ENCODE results near the gene SLC16A13. TPM values are rescaled to one million over a fixed set of nuclear protein-coding genes. Genes with fewer than 3 reads are reported as not detected.

SLC16A13 gene
- total and polyA plus RNA-seq, 2 of the 8 experiments (the other 6 are each of a cell fraction or from before 2014, with no cell fraction given): 5.4 to 5.8 TPM

GRCh38 chr17:7077911-7078546, 42.2 kb downstream of the SLC16A13 start:
- H3K79me2 ChIP-seq (ENCODE audit: control insufficient read depth in 1 of 2, insufficient read depth in 2 of 2, low read length in 2 of 2): no peaks in the 10 kb centered on the region
- H3K9ac ChIP-seq (replicated peaks in 1 of 4; ENCODE audit: extremely low read depth in 1 of 4, low read depth in 3 of 4, low read length in 3 of 4): no peak overlapping the region
- H3K79me1 ChIP-seq (ENCODE audit: low read depth, low read length): no peaks in the 10 kb centered on the region
- H3K23ac ChIP-seq (ENCODE audit: insufficient read length): no peak overlapping the region
- DNase-seq (ENCODE audit: low read depth in 1 of 2, low spot score in 2 of 2) (no peak), FAIRE-seq (no peak)
- H4K91ac ChIP-seq (replicated peaks; ENCODE audit: insufficient read length, low read length): no peak overlapping the region
- no peak overlapping the region for H2AFZ ChIP-seq (ENCODE audit: low read length)
- H2BK15ac ChIP-seq (ENCODE audit: low read length): no peak overlapping the region
- ChIA-PET POLR2A (ENCODE audit: partially characterized antibody) (no interaction called here), CTCF (ENCODE audit: partially characterized antibody) (interaction anchor here (1.1 to 1.3 kb wide), 3 partner anchors 21 to 59 kb away, joined by 3 to 4 read pairs (median 4); no protein-coding TSS in a partner anchor)
- H2BK5ac ChIP-seq (ENCODE audit: low read depth, low read length): no peak overlapping the region
- H3K4me2 ChIP-seq (ENCODE audit: insufficient read depth in 1 of 2, low read depth in 2 of 2, low read length in 2 of 2): no peak overlapping the region
- no peak overlapping the region for H4K8ac ChIP-seq (ENCODE audit: extremely low read depth, insufficient read depth, low read length)
- no peak overlapping the region for H3K27ac ChIP-seq (ENCODE audit: low read depth, low read length)
- H2BK120ac ChIP-seq (replicated peaks; ENCODE audit: low read depth, low read length): no peak overlapping the region
- H3K4ac ChIP-seq (replicated peaks; ENCODE audit: insufficient read length, low read depth, low read length): no peak overlapping the region
- no peak overlapping the region for H2BK20ac ChIP-seq (ENCODE audit: low read length)
- WGBS, 2 experiments (ENCODE audit: extremely low coverage in 1 of 2, insufficient coverage in 1 of 2, insufficient read length in 1 of 2, insufficient replicate concordance in 2 of 2, low coverage in 1 of 2, low lambda C conversion rate in 2 of 2, missing lambda C conversion rate in 1 of 2): 90% methylated on average over 7 of the region's 7 CpGs; no CpG with 5 or more reads in 1 of the 2 experiments
- H4K5ac ChIP-seq (ENCODE audit: insufficient read length, low read depth, low read length): no peak overlapping the region
- no peaks in the 10 kb centered on the region for H4K20me1 ChIP-seq (replicated peaks in 1 of 2; ENCODE audit: control insufficient read depth in 1 of 2, insufficient read depth in 2 of 2, low read length in 2 of 2)
- H3K23me2 ChIP-seq (ENCODE audit: low read depth, low read length): no peaks in the 10 kb centered on the region
- H3K4me1 ChIP-seq (replicated peaks in 1 of 4; ENCODE audit: control insufficient read depth in 3 of 4, insufficient read depth in 4 of 4, low read length in 3 of 4): no peaks in the 10 kb centered on the region
- H3K56ac ChIP-seq (replicated peaks; ENCODE audit: insufficient read length, low read depth, low read length): no peak overlapping the region
- H3K14ac ChIP-seq (ENCODE audit: insufficient read length): no peak overlapping the region
- no peaks in the 10 kb centered on the region for H3K27me3 ChIP-seq (replicated peaks in 1 of 4; ENCODE audit: control insufficient read depth in 3 of 4, extremely low read depth in 1 of 4, insufficient read depth in 3 of 4, low read length in 3 of 4)
- H3K18ac ChIP-seq (ENCODE audit: extremely low read depth, low read length): no peak overlapping the region
- H2BK12ac ChIP-seq (ENCODE audit: low read depth, low read length): no peak overlapping the region
- no peaks in the 10 kb centered on the region for H3K36me3 ChIP-seq (ENCODE audit: control insufficient read depth in 2 of 4, insufficient read depth in 4 of 4, low read length in 3 of 4)
- no peak overlapping the region for H2AK5ac ChIP-seq (ENCODE audit: low read depth, low read length)
- no peak overlapping the region for H3K4me3 ChIP-seq (ENCODE audit: extremely low read depth in 1 of 4, insufficient read depth in 2 of 4, low read depth in 3 of 4, low read length in 4 of 4)
- H3K9me3 ChIP-seq (ENCODE audit: insufficient read depth in 2 of 2, low read depth in 1 of 2, low read length in 1 of 2): no peaks in the 10 kb centered on the region
- TF ChIP-seq SP4 (IDR thresholded peaks at IDR 0.05; ENCODE audit: low read length) (no peak), NRF1 (IDR thresholded peaks at IDR 0.05; ENCODE audit: low read depth, low read length) (no peak), JUND (IDR thresholded peaks at IDR 0.05; ENCODE audit: low read length) (no peak), BRCA1 (IDR thresholded peaks at IDR 0.05; ENCODE audit: low read depth, low read length) (no peak), ZNF274 (IDR thresholded peaks at IDR 0.05; ENCODE audit: borderline replicate concordance, extremely low read depth, low read length) (no peak), NANOG (IDR thresholded peaks at IDR 0.05; ENCODE audit: insufficient read depth, low read depth, low read length, poor library complexity, severe bottlenecking) (no peak), POLR2AphosphoS5 (IDR thresholded peaks at IDR 0.05; ENCODE audit: low read depth, low read length) (no peak), RFX5 (IDR thresholded peaks at IDR 0.05; ENCODE audit: borderline replicate concordance, low read depth, low read length) (no peak)

Data from H1 (cell line).